Smooth muscle cell (in vitro differentiated cells): ENCODE results near the gene F8. TPM values are rescaled to one million over a fixed set of nuclear protein-coding genes. Genes with fewer than 3 reads are reported as not detected.

Source experiments
- DNase-seq: peaks from one replicate; lab custom pipeline; 2025; ENCODE audit not compliant: unreplicated experiment; lab: John Stamatoyannopoulos, UW
- H2AFZ ChIP-seq: fragments of 200-600 bp; sonication (generic); 2 replicates; pipeline ENCODE4 v1.6.0; 2016; ENCODE audit warnings: antibody characterized with exemption, low read depth, mild to moderate bottlenecking
- H3F3A ChIP-seq: fragments of 200-600 bp; sonication (generic); 2 replicates; pipeline ENCODE4 v1.6.0; 2017; ENCODE audit warnings: antibody characterized with exemption, low read depth
- H3K27ac ChIP-seq: fragments of 200-600 bp; sonication (generic); 2 replicates; pipeline ENCODE4 v1.5.1; 2016; ENCODE audit warnings: low read depth, mild to moderate bottlenecking
- H3K27me3 ChIP-seq: fragments of 200-600 bp; sonication (generic); 2 replicates; pipeline ENCODE4 v1.6.1; 2016; ENCODE audit warnings: low read depth, mild to moderate bottlenecking
- H3K36me3 ChIP-seq: fragments of 200-600 bp; sonication (generic); 2 replicates; pipeline ENCODE4 v1.5.1; 2016; ENCODE audit warnings: low read depth
- H3K4me1 ChIP-seq: fragments of 200-600 bp; sonication (generic); 2 replicates; pipeline ENCODE4 v1.5.1; 2016; ENCODE audit warnings: low read depth
- H3K4me2 ChIP-seq: fragments of 200-600 bp; sonication (generic); 2 replicates; pipeline ENCODE4 v1.6.0; 2016; ENCODE audit warnings: mild to moderate bottlenecking
- H3K4me3 ChIP-seq: fragments of 200-600 bp; sonication (generic); 2 replicates; pipeline ENCODE4 v1.5.1; 2016; ENCODE audit warnings: mild to moderate bottlenecking
- H3K79me2 ChIP-seq: fragments of 200-600 bp; sonication (generic); 2 replicates; pipeline ENCODE4 v1.6.0; 2016; ENCODE audit warnings: low read depth, mild to moderate bottlenecking
- H3K9ac ChIP-seq: fragments of 200-600 bp; sonication (generic); 2 replicates; pipeline ENCODE4 v1.6.0; 2016; ENCODE audit warnings: low read depth
- H3K9me3 ChIP-seq: fragments of 200-600 bp; sonication (generic); replicated peaks from 2 replicates; pipeline ENCODE4 v1.5.1; 2016; ENCODE audit warnings: low read depth
- H4K20me1 ChIP-seq: fragments of 200-600 bp; sonication (generic); 2 replicates; pipeline ENCODE4 v1.6.0; 2016; ENCODE audit warnings: low read depth
- WGBS: methylation state at CpG from one replicate; pipeline ENCODE4 v1.1.7; 2016; ENCODE audit warnings: low lambda C conversion rate; 5-methylcytosine and 5-hydroxymethylcytosine counted together
- polyA plus RNA-seq: library from polyadenylated mRNA; unstranded; fragments of >200 nt; fragmentation: Nextera tagmentation; extraction: Ambion mirVana; gene quantifications from 2 replicates; pipeline ENCODE4 v1.2.1, GENCODE V29; 2016
- total RNA-seq: library from RNA; depleted of rRNA; stranded (reverse); fragments of >200 nt; gene quantifications from 2 replicates; pipeline ENCODE4 v1.2.3, GENCODE V29; 2014
- TF ChIP-seq, protein P1 (sequence below): fragments of 200-600 bp; sonication (generic); IDR thresholded peaks from 2 replicates; pipeline ENCODE4 v1.5.1; 2017; ENCODE audit warnings: borderline replicate concordance, mild to moderate bottlenecking, antibody characterized with exemption; ENCODE audit not compliant: insufficient read depth, poor library complexity, severe bottlenecking

F8 gene
- total and polyA plus RNA-seq, 2 experiments from 2014 or later, result 1.9 to 3.3 TPM

DNA sequence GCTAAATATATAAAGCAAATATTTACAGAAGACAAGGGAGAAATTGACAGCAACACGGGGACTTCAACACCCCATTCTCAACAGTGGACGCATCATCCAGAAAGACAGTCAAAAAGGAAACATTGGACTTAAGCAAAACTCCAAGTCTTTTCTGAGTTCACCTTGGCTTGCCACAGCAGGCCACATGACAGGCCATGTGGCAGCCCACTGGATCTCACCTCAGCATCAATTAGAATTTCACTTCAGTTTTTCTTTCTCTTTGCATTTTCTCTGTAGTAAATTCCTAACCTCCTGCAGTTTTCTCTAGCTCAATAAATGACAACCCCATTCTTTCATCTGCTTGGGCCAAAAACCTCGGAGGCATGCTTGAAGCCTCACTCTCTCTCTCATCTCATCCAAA, 200.5 kb downstream of the F8 start:
- WGBS, result 81% methylated on average over 3 of the region's 3 CpGs
- H3K4me2 ChIP-seq, result no peak overlapping the region
- DNase-seq, result no peak

DNA sequence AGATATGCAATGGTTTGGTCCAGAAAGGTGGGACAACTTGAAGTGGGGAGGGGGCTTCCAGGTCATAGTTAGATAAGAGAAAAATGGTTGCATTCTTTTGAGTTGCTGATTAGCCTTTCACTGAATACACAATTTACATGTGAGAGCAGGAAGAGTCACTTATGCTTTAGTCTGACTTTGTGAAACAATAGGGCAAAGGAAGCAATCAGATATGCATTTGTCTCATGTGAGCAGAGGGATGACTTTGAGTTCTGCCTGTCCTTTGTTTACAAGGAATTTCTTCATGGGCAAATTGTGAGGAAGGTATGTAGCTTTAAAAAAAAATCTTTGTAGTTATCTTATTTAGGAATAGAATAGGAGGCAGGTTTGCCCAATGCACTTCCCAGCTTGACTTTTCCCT, 201.0 kb downstream of the F8 start:
- DNase-seq, result no peak
- TF ChIP-seq, protein P1, sequence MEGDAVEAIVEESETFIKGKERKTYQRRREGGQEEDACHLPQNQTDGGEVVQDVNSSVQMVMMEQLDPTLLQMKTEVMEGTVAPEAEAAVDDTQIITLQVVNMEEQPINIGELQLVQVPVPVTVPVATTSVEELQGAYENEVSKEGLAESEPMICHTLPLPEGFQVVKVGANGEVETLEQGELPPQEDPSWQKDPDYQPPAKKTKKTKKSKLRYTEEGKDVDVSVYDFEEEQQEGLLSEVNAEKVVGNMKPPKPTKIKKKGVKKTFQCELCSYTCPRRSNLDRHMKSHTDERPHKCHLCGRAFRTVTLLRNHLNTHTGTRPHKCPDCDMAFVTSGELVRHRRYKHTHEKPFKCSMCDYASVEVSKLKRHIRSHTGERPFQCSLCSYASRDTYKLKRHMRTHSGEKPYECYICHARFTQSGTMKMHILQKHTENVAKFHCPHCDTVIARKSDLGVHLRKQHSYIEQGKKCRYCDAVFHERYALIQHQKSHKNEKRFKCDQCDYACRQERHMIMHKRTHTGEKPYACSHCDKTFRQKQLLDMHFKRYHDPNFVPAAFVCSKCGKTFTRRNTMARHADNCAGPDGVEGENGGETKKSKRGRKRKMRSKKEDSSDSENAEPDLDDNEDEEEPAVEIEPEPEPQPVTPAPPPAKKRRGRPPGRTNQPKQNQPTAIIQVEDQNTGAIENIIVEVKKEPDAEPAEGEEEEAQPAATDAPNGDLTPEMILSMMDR, result no peak
- H3K4me2 ChIP-seq, result no peak overlapping the region
- no peak overlapping the region for H3K9ac ChIP-seq
- H4K20me1 ChIP-seq, result no peaks in the 10 kb centered on the region
- no peaks in the 10 kb centered on the region for H3F3A ChIP-seq
- H2AFZ ChIP-seq, result no peak overlapping the region
- no peaks in the 10 kb centered on the region for H3K79me2 ChIP-seq
- H3K4me3 ChIP-seq, result no peak overlapping the region
- no peaks in the 10 kb centered on the region for H3K9me3 ChIP-seq
- H3K27ac ChIP-seq, result no peak overlapping the region
- no peaks in the 10 kb centered on the region for H3K4me1 ChIP-seq
- no peaks in the 10 kb centered on the region for H3K27me3 ChIP-seq
- no peaks in the 10 kb centered on the region for H3K36me3 ChIP-seq

More for the DNA sequence above, 200.5 kb downstream of the F8 start:
- Histone ChIP-seq H3K79me2 (no peaks in the 10 kb centered on the region), H3K4me3 (no peak overlapping the region), H4K20me1 (no peaks in the 10 kb centered on the region), H3F3A (no peaks in the 10 kb centered on the region), H3K9me3 (no peaks in the 10 kb centered on the region), H3K36me3 (no peaks in the 10 kb centered on the region), H2AFZ (no peak overlapping the region), H3K4me1 (no peaks in the 10 kb centered on the region), H3K27me3 (no peaks in the 10 kb centered on the region), H3K27ac (no peak overlapping the region), H3K9ac (no peak overlapping the region)
- TF ChIP-seq, protein P1, result no peak

DNA sequence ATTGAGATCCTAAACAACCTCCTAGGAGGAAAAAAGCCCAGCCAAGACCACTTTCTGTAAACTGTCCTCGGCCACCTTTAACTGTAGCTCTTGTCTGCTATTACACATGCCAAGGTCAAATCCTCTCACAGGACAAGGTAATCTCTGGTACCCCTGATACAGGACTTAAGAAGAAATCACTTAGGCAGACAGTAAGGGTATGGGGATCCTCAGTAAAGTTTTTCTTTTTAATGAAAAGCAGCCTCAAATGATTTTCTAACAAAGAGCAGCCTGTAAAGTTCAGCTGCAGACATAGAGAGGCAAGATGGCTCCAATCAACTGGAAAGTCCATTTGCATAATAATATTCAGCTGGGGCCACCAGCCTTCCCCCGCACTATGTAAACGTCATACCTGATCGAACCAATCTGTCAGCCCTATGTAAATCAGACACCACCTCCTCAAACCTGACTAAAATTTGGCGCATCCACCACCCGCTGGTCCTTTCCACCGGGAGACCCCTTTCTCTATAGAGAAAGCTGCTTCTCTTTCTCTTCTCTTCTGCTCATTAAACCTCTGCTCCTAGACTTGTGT, 202.7 kb downstream of the F8 start:
- H3K4me3 ChIP-seq, result no peak overlapping the region
- H3K9me3 ChIP-seq, result no peaks in the 10 kb centered on the region
- H3F3A ChIP-seq, result no peaks in the 10 kb centered on the region
- H3K4me2 ChIP-seq, result no peak overlapping the region
- no peaks in the 10 kb centered on the region for H3K4me1 ChIP-seq
- H3K27me3 ChIP-seq, result no peaks in the 10 kb centered on the region
- no peak overlapping the region for H3K27ac ChIP-seq
- WGBS, result 80% methylated on average over 7 of the region's 7 CpGs
- H3K36me3 ChIP-seq, result no peaks in the 10 kb centered on the region
- H2AFZ ChIP-seq, result no peak overlapping the region
- DNase-seq, result no peak
- H4K20me1 ChIP-seq, result no peaks in the 10 kb centered on the region
- TF ChIP-seq, protein P1, result no peak
- no peak overlapping the region for H3K9ac ChIP-seq
- H3K79me2 ChIP-seq, result no peaks in the 10 kb centered on the region
